Mononuclear cell (primary cell): Measurements from ENCODE around the gene NOP14. TPM values are rescaled to one million over a fixed set of nuclear protein-coding genes. Genes with fewer than 3 reads are reported as not detected.

ENCODE experiments used
- H3K27me3 ChIP-seq: 2 replicates; pipeline ENCODE4 v1.6.0; 2011; ENCODE audit warnings: low read length, control low read depth; ENCODE audit not compliant: insufficient read depth
- H3K4me1 ChIP-seq: 2 replicates; pipeline ENCODE4 v1.5.1; 2011; ENCODE audit warnings: mild to moderate bottlenecking, low read length, control low read depth; ENCODE audit not compliant: insufficient read depth
- H3K4me3 ChIP-seq: 2 replicates; pipeline ENCODE4 v1.5.1; 2011; ENCODE audit warnings: mild to moderate bottlenecking, low read length, moderate library complexity
- H3K9me3 ChIP-seq: 2 replicates; pipeline ENCODE4 v1.5.1; 2011; ENCODE audit warnings: low read depth, mild to moderate bottlenecking, control low read depth, low read length
- total RNA-seq: library from RNA; depleted of rRNA; stranded (reverse); fragments of >200 nt; gene quantifications from one replicate; pipeline ENCODE4 v1.2.3, GENCODE V29; 2012

The NOP14 gene
- total RNA-seq, 1 donor: 17.4 TPM

GRCh38 chr4:2905544-2905943, 57.7 kb downstream of the NOP14 start:
- Histone ChIP-seq H3K27me3 (no peaks in the 10 kb centered on the region), H3K4me1 (peaks cover 15% of the 10 kb centered on the region), H3K4me3 (no peak overlapping the region), H3K9me3 (no peaks in the 10 kb centered on the region)

GRCh38 chr4:2902126-2902525, 61.1 kb downstream of the NOP14 start:
- Histone ChIP-seq H3K4me1 (peaks cover 12% of the 10 kb centered on the region), H3K4me3 (no peak overlapping the region), H3K9me3 (no peaks in the 10 kb centered on the region), H3K27me3 (no peaks in the 10 kb centered on the region)

GRCh38 chr4:2901186-2901585, 62.0 kb downstream of the NOP14 start:
- peaks cover 4% of the 10 kb centered on the region for H3K4me1 ChIP-seq
- no peak overlapping the region for H3K4me3 ChIP-seq
- H3K9me3 ChIP-seq: no peaks in the 10 kb centered on the region
- no peaks in the 10 kb centered on the region for H3K27me3 ChIP-seq

- Histone ChIP-seq H3K9me3 (no peaks in the 10 kb centered on the region), H3K27me3 (no peaks in the 10 kb centered on the region), H3K4me1 (no peaks in the 10 kb centered on the region), H3K4me3 (no peak overlapping the region)
Observed at GRCh38 chr4:2900741-2901140, 62.5 kb downstream of the NOP14 start.

GRCh38 chr4:2898001-2898400, 65.2 kb downstream of the NOP14 start:
- Histone ChIP-seq H3K27me3 (no peaks in the 10 kb centered on the region), H3K4me1 (no peaks in the 10 kb centered on the region), H3K9me3 (no peaks in the 10 kb centered on the region), H3K4me3 (no peak overlapping the region)

GRCh38 chr4:2893772-2894171, 69.4 kb downstream of the NOP14 start:
- H3K4me3 ChIP-seq: no peak overlapping the region
- no peaks in the 10 kb centered on the region for H3K9me3 ChIP-seq
- H3K4me1 ChIP-seq: peaks cover 3% of the 10 kb centered on the region
- no peaks in the 10 kb centered on the region for H3K27me3 ChIP-seq

- Histone ChIP-seq H3K9me3 (no peaks in the 10 kb centered on the region), H3K27me3 (no peaks in the 10 kb centered on the region), H3K4me3 (no peak overlapping the region), H3K4me1 (peaks cover 3% of the 10 kb centered on the region)
Observed at GRCh38 chr4:2891294-2891693, 71.9 kb downstream of the NOP14 start.

- Histone ChIP-seq H3K27me3 (no peaks in the 10 kb centered on the region), H3K4me3 (no peak overlapping the region), H3K4me1 (peaks cover 3% of the 10 kb centered on the region), H3K9me3 (no peaks in the 10 kb centered on the region)
Observed at GRCh38 chr4:2888886-2889285, 74.3 kb downstream of the NOP14 start.

Other genes starting within 250 kb of the NOP14 start
- 53.8 TPM for gene TNIP2, start 207.1 kb downstream of the NOP14 start, total RNA-seq
- gene SH3BP2, start 170.3 kb downstream of the NOP14 start, total RNA-seq: 134 TPM
- 147 TPM for gene ADD1, start 119.6 kb downstream of the NOP14 start, total RNA-seq
- gene GRK4, start 165 bp upstream of the NOP14 start, total RNA-seq: 1.7 TPM
- not detected for gene HTT-AS, start 111.1 kb upstream of the NOP14 start, total RNA-seq
- 96.2 TPM for gene HTT, start 111.3 kb upstream of the NOP14 start, total RNA-seq